GM21737 (cell line): ENCODE results near the gene TMEM184A.

Experiments
- ATAC-seq: cut with Tn5 transposase; IDR thresholded peaks from one replicate; pipeline ENCODE4 v1.9.1; 2021; ENCODE audit warnings: mild to moderate bottlenecking, moderate library complexity; ENCODE audit not compliant: unreplicated experiment

TMEM184A gene

GRCh38 chr7:1540776-1541271, 15.2 kb downstream of the TMEM184A start:
- ATAC-seq: no peak

- ATAC-seq: no peak
Observed at GRCh38 chr7:1539882-1540775, 15.9 kb downstream of the TMEM184A start.

GRCh38 chr7:1539181-1539881, 16.7 kb downstream of the TMEM184A start:
- no peak for ATAC-seq

GRCh38 chr7:1538544-1539180, 17.3 kb downstream of the TMEM184A start:
- no peak for ATAC-seq

- no peak for ATAC-seq
Observed at GRCh38 chr7:1537535-1538412, 18.2 kb downstream of the TMEM184A start.

GRCh38 chr7:1536743-1537534, 19.1 kb downstream of the TMEM184A start:
- no peak for ATAC-seq

- no peak for ATAC-seq
Observed at GRCh38 chr7:1536455-1536742, 19.6 kb downstream of the TMEM184A start.

GRCh38 chr7:1535701-1536454, 20.1 kb downstream of the TMEM184A start:
- ATAC-seq: no peak

- no peak for ATAC-seq
Observed at GRCh38 chr7:1535100-1535458, 20.9 kb downstream of the TMEM184A start.

GRCh38 chr7:1534330-1535099, 21.5 kb downstream of the TMEM184A start:
- ATAC-seq: no peak

- no peak for ATAC-seq
Observed at GRCh38 chr7:1533547-1534329, 22.3 kb downstream of the TMEM184A start.

- no peak for ATAC-seq
Observed at GRCh38 chr7:1533255-1533546, 22.8 kb downstream of the TMEM184A start.

GRCh38 chr7:1532456-1533254, 23.4 kb downstream of the TMEM184A start:
- ATAC-seq: no peak

GRCh38 chr7:1531979-1532455, 24.0 kb downstream of the TMEM184A start:
- ATAC-seq: no peak

- peak; percentile 22 for ATAC-seq
Observed at GRCh38 chr7:1531263-1531978, 24.6 kb downstream of the TMEM184A start.

- ATAC-seq: peak; percentile 4
Observed at GRCh38 chr7:1530946-1531262, 25.1 kb downstream of the TMEM184A start.
